Smooth muscle cell (in vitro differentiated cells): ENCODE data around the gene FOXR2. TPM values are rescaled to one million over a fixed set of nuclear protein-coding genes. Genes with fewer than 3 reads are reported as not detected.

Experiments used
- DNase-seq: peaks from one replicate; lab custom pipeline; 2025; ENCODE audit not compliant: unreplicated experiment; lab: John Stamatoyannopoulos, UW
- H2AFZ ChIP-seq: fragments of 200-600 bp; sonication (generic); 2 replicates; pipeline ENCODE4 v1.6.0; 2016; ENCODE audit warnings: antibody characterized with exemption, low read depth, mild to moderate bottlenecking
- H3F3A ChIP-seq: fragments of 200-600 bp; sonication (generic); 2 replicates; pipeline ENCODE4 v1.6.0; 2017; ENCODE audit warnings: antibody characterized with exemption, low read depth
- H3K27ac ChIP-seq: fragments of 200-600 bp; sonication (generic); 2 replicates; pipeline ENCODE4 v1.5.1; 2016; ENCODE audit warnings: low read depth, mild to moderate bottlenecking
- H3K27me3 ChIP-seq: fragments of 200-600 bp; sonication (generic); 2 replicates; pipeline ENCODE4 v1.6.1; 2016; ENCODE audit warnings: low read depth, mild to moderate bottlenecking
- H3K36me3 ChIP-seq: fragments of 200-600 bp; sonication (generic); 2 replicates; pipeline ENCODE4 v1.5.1; 2016; ENCODE audit warnings: low read depth
- H3K4me1 ChIP-seq: fragments of 200-600 bp; sonication (generic); 2 replicates; pipeline ENCODE4 v1.5.1; 2016; ENCODE audit warnings: low read depth
- H3K4me2 ChIP-seq: fragments of 200-600 bp; sonication (generic); 2 replicates; pipeline ENCODE4 v1.6.0; 2016; ENCODE audit warnings: mild to moderate bottlenecking
- H3K4me3 ChIP-seq: fragments of 200-600 bp; sonication (generic); 2 replicates; pipeline ENCODE4 v1.5.1; 2016; ENCODE audit warnings: mild to moderate bottlenecking
- H3K79me2 ChIP-seq: fragments of 200-600 bp; sonication (generic); 2 replicates; pipeline ENCODE4 v1.6.0; 2016; ENCODE audit warnings: low read depth, mild to moderate bottlenecking
- H3K9ac ChIP-seq: fragments of 200-600 bp; sonication (generic); 2 replicates; pipeline ENCODE4 v1.6.0; 2016; ENCODE audit warnings: low read depth
- H3K9me3 ChIP-seq: fragments of 200-600 bp; sonication (generic); replicated peaks from 2 replicates; pipeline ENCODE4 v1.5.1; 2016; ENCODE audit warnings: low read depth
- H4K20me1 ChIP-seq: fragments of 200-600 bp; sonication (generic); 2 replicates; pipeline ENCODE4 v1.6.0; 2016; ENCODE audit warnings: low read depth
- whole genome bisulfite sequencing: methylation state at CpG from one replicate; pipeline ENCODE4 v1.1.7; 2016; ENCODE audit warnings: low lambda C conversion rate; 5-methylcytosine and 5-hydroxymethylcytosine counted together
- polyA plus RNA-seq: library from polyadenylated mRNA; unstranded; fragments of >200 nt; fragmentation: Nextera tagmentation; extraction: Ambion mirVana; gene quantifications from 2 replicates; pipeline ENCODE4 v1.2.1, GENCODE V29; 2016
- total RNA-seq: library from RNA; depleted of rRNA; stranded (reverse); fragments of >200 nt; gene quantifications from 2 replicates; pipeline ENCODE4 v1.2.3, GENCODE V29; 2014
- TF ChIP-seq, protein P1 (sequence below): fragments of 200-600 bp; sonication (generic); IDR thresholded peaks from 2 replicates; pipeline ENCODE4 v1.5.1; 2017; ENCODE audit warnings: borderline replicate concordance, mild to moderate bottlenecking, antibody characterized with exemption; ENCODE audit not compliant: insufficient read depth, poor library complexity, severe bottlenecking

Gene FOXR2
- total and polyA plus RNA-seq, 2 experiments from 2014 or later: not detected

DNA sequence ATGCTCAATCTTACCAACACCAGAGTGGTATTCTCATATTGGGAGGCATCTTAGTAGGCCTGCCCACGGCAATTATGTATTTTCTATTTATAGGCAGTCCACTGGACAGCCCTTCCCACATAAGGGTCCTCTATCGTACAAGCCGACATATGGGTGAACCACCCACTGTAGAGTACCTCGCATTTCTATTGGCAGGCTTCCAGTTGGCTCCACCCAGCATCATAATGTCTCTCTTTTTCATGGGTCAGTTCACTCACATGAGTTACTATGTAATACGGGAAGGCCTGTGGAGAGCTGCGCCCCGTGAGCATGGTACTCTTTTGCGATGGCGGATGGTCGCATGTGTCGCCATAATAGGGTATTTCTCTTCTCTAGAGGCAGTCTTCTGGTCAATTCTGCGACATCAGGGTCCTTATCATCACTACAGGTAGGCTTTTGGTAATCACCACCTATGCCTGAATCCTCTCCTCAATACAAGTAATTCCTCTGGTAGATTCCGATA, 29.4 kb upstream of the FOXR2 start:
- no peaks in the 10 kb centered on the region for H3K4me1 ChIP-seq

DNA sequence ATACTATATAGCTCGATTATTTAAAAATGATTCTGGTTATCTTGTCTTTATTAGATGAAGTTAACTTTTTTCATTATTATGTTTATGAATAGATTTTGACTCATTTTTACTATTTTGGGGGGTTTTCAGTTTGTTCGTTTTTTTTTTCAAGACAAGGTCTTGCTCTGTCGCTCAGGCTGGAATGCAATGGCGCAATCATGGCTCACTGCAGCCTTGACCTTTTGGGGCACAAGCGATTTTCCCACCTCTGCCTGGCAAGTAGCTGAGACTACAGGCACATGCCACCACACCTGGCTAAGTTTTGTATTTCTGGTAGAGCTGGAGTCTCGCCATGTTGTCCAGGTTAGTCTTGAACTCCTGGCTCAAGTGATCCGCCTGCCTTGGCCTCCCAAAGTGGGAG, 24.9 kb upstream of the FOXR2 start:
- Histone ChIP-seq H3K4me1 (no peaks in the 10 kb centered on the region), H3K27ac (no peak overlapping the region), H4K20me1 (no peaks in the 10 kb centered on the region), H3K9ac (no peak overlapping the region), H3K9me3 (no peaks in the 10 kb centered on the region), H3K36me3 (peaks cover 4% of the 10 kb centered on the region), H3K4me2 (no peak overlapping the region), H3K79me2 (no peaks in the 10 kb centered on the region), H3K27me3 (no peaks in the 10 kb centered on the region), H3F3A (no peaks in the 10 kb centered on the region), H3K4me3 (no peak overlapping the region), H2AFZ (no peak overlapping the region)
- TF ChIP-seq, protein P1, sequence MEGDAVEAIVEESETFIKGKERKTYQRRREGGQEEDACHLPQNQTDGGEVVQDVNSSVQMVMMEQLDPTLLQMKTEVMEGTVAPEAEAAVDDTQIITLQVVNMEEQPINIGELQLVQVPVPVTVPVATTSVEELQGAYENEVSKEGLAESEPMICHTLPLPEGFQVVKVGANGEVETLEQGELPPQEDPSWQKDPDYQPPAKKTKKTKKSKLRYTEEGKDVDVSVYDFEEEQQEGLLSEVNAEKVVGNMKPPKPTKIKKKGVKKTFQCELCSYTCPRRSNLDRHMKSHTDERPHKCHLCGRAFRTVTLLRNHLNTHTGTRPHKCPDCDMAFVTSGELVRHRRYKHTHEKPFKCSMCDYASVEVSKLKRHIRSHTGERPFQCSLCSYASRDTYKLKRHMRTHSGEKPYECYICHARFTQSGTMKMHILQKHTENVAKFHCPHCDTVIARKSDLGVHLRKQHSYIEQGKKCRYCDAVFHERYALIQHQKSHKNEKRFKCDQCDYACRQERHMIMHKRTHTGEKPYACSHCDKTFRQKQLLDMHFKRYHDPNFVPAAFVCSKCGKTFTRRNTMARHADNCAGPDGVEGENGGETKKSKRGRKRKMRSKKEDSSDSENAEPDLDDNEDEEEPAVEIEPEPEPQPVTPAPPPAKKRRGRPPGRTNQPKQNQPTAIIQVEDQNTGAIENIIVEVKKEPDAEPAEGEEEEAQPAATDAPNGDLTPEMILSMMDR: no peak
- 76% methylated on average over 7 of the region's 7 CpGs for WGBS
- no peak for DNase-seq

More for the DNA sequence above, 29.4 kb upstream of the FOXR2 start:
- H3K9me3 ChIP-seq: peaks cover 6% of the 10 kb centered on the region
- H3K27ac ChIP-seq: no peak overlapping the region
- no peak overlapping the region for H2AFZ ChIP-seq
- no peaks in the 10 kb centered on the region for H4K20me1 ChIP-seq
- no peak overlapping the region for H3K4me2 ChIP-seq
- TF ChIP-seq, protein P1: no peak
- H3K4me3 ChIP-seq: no peak overlapping the region
- no peaks in the 10 kb centered on the region for H3K27me3 ChIP-seq
- WGBS: 83% methylated on average over 13 of the region's 13 CpGs
- H3F3A ChIP-seq: no peaks in the 10 kb centered on the region
- no peak for DNase-seq
- H3K79me2 ChIP-seq: no peaks in the 10 kb centered on the region
- H3K36me3 ChIP-seq: peaks cover 4% of the 10 kb centered on the region
- no peak overlapping the region for H3K9ac ChIP-seq

DNA sequence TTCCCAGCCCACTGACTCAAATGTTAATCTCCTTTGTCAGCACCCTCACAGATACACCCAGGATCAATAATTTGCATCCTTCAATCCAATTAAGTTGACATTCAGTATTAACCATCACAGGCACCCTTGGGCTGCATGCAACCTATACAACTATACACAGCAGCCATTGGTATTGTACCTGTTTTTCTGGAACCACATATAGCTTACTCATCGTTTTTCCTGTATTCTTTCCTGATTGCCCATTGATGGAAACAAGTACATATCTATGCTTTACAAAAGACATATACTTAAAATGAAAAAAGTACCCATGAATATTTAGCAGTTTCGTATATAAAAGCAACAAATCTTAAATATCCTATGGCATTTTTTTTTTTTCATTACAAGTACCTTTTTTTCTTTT, 3.7 kb upstream of the FOXR2 start:
- no peak for DNase-seq
- H4K20me1 ChIP-seq: no peaks in the 10 kb centered on the region
- H3K36me3 ChIP-seq: no peaks in the 10 kb centered on the region
- H3K4me1 ChIP-seq: no peaks in the 10 kb centered on the region
- no peak overlapping the region for H3K4me2 ChIP-seq
- whole genome bisulfite sequencing: 47% methylated on average over 2 of the region's 2 CpGs
- H3K27ac ChIP-seq: no peak overlapping the region
- no peak overlapping the region for H3K4me3 ChIP-seq
- no peak overlapping the region for H2AFZ ChIP-seq
- H3K9me3 ChIP-seq: peaks cover 2% of the 10 kb centered on the region
- H3K79me2 ChIP-seq: no peaks in the 10 kb centered on the region
- H3F3A ChIP-seq: no peaks in the 10 kb centered on the region
- no peak overlapping the region for H3K9ac ChIP-seq
- TF ChIP-seq, protein P1: no peak
- H3K27me3 ChIP-seq: no peaks in the 10 kb centered on the region

DNA sequence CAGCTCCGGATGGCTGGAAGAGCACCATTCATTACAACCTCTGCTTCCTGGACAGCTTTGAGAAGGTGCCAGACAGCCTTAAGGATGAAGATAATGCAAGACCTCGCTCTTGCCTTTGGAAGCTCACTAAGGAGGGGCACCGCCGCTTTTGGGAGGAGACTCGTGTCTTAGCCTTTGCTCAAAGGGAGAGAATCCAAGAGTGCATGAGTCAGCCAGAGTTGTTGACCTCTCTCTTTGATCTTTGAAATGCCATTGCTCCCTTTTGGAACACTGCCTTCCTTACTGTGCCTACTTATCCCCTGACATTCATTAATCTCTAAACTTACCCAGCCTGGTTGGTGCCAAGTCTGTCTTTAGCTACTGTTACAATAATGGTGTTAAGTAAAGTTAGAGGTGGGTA, 1.2 kb downstream of the FOXR2 start:
- H3K79me2 ChIP-seq: no peaks in the 10 kb centered on the region
- no peaks in the 10 kb centered on the region for H4K20me1 ChIP-seq
- no peak overlapping the region for H3K4me3 ChIP-seq
- no peak overlapping the region for H3K27ac ChIP-seq
- H3K27me3 ChIP-seq: no peaks in the 10 kb centered on the region
- no peaks in the 10 kb centered on the region for H3F3A ChIP-seq
- WGBS: 79% methylated on average over 5 of the region's 5 CpGs
- H3K9ac ChIP-seq: no peak overlapping the region
- no peaks in the 10 kb centered on the region for H3K36me3 ChIP-seq
- H3K4me2 ChIP-seq: no peak overlapping the region
- no peak overlapping the region for H2AFZ ChIP-seq
- H3K4me1 ChIP-seq: no peaks in the 10 kb centered on the region
- no peak for DNase-seq
- TF ChIP-seq, protein P1: no peak
- peaks cover 7% of the 10 kb centered on the region for H3K9me3 ChIP-seq
